SK-N-DZ (cell line): ENCODE results near the gene MBP.

Source experiments
- DNase-seq: peaks from one replicate; pipeline ENCODE4 v3.0.0-alpha.2; 2015; ENCODE audit warnings: low spot score

MBP gene

GRCh38 chr18:77101410-77102258, 30.9 kb downstream of the MBP start:
- no peak for DNase-seq

- DNase-seq, result no peak
These were observed 31.7 kb downstream of the MBP start for GRCh38 chr18:77100751-77101355.

- DNase-seq, result no peak
These were observed 32.9 kb downstream of the MBP start for GRCh38 chr18:77099485-77100370.

GRCh38 chr18:77098538-77099174, 33.9 kb downstream of the MBP start:
- DNase-seq, result no peak

- DNase-seq, result no peak
These were observed 34.6 kb downstream of the MBP start for GRCh38 chr18:77098029-77098428.

- DNase-seq, result no peak
These were observed 35.4 kb downstream of the MBP start for GRCh38 chr18:77096936-77097886.

- no peak for DNase-seq
These were observed 36.9 kb downstream of the MBP start for GRCh38 chr18:77095391-77096371.

- DNase-seq, result no peak
These were observed 39.0 kb downstream of the MBP start for GRCh38 chr18:77093586-77093985.

GRCh38 chr18:77093067-77093430, 39.5 kb downstream of the MBP start:
- DNase-seq, result no peak

- DNase-seq, result no peak
These were observed 40.2 kb downstream of the MBP start for GRCh38 chr18:77092104-77093066.

- no peak for DNase-seq
These were observed 41.2 kb downstream of the MBP start for GRCh38 chr18:77091366-77091765.

GRCh38 chr18:77090546-77091174, 41.9 kb downstream of the MBP start:
- DNase-seq, result no peak

- DNase-seq, result no peak
These were observed 42.8 kb downstream of the MBP start for GRCh38 chr18:77089723-77090285.

GRCh38 chr18:77088963-77089722, 43.4 kb downstream of the MBP start:
- no peak for DNase-seq

GRCh38 chr18:77087393-77088141, 45.0 kb downstream of the MBP start:
- no peak for DNase-seq
